ENCODE data around the gene MAST3.

MAST3 gene

DNA sequence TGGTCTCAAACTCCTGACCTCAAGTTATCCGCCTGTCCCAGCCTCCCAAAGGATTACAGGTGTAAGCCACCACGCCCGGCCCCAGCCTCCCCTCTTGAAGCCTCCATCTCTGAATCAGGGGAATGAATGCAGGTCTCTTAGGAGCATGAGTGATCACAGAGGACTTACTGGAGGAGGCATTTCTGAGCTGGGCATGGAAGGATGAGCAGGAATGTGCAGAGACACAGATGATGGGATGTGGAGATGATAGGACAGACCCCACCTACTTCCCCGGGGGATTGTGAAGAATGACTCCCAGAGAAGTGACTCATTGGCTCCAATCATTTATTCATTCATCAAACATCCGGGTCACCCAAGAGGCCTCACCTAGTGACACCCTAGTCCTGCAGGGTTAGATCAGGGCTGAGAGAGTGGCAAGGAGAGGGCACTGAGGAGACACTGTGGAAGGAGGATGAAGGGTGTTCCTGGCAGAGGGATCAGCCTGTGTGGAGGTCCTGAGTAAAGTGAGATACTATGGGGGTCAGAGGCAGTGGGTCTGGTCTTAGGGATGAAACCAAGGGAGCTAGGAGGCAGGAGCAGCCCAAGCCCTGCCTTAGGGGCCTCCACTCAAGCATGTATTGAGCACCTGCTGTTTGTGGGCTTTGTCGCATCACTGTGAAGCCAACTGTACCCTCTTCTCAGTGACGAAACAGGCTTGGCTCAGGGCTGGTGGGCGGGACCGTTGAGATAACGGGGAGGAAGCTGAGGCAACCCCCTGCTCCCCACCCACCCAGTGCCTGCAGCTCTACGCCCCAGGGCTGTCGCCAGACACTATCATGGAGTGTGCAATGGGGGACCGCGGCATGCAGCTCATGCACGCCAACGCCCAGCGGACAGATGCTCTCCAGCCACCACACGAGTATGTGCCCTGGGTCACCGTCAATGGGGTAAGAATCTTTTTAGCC lies 79.1 kb downstream of the MAST3 start:
- Histone ChIP-seq H2BK120ac (ENCODE audit: low read depth, low read length) (no peak overlapping the region), H3K14ac (ENCODE audit: low read length in 2 of 2) (no peak overlapping the region), H3K9ac (ENCODE audit: low read length) (no peak overlapping the region), H3K4me3 (ENCODE audit: insufficient read depth in 1 of 2, low read depth in 1 of 2, low read length in 2 of 2) (no peak overlapping the region), H2BK15ac (ENCODE audit: low read depth, poor library complexity, severe bottlenecking) (no peak overlapping the region), H4K8ac (ENCODE audit: low read length) (no peak overlapping the region), H3K4me2 (ENCODE audit: low read length, poor library complexity, severe bottlenecking) (no peak overlapping the region), H2AK5ac (ENCODE audit: low read length, severe bottlenecking) (no peak overlapping the region), H4K91ac (ENCODE audit: low read length) (no peak overlapping the region), H3K36me3 (ENCODE audit: control insufficient read depth in 1 of 2, insufficient read depth in 2 of 2, low read depth in 1 of 2, low read length in 2 of 2) (peaks cover 6 to 21% of the 10 kb centered on the region in 2 experiments), H2BK12ac (ENCODE audit: low read length in 2 of 2) (no peak overlapping the region), H3K27ac (ENCODE audit: low read length, poor library complexity, severe bottlenecking) (no peak overlapping the region), H3K18ac (ENCODE audit: low read depth in 1 of 2, low read length in 2 of 2) (no peak overlapping the region), H2BK5ac (ENCODE audit: low read depth, low read length, poor library complexity, severe bottlenecking) (no peak overlapping the region), H3K27me3 (ENCODE audit: control insufficient read depth in 1 of 2, insufficient read depth in 1 of 2, low read length in 2 of 2) (peaks cover 0 to 7% of the 10 kb centered on the region in 2 experiments), H3K23ac (ENCODE audit: low read length in 2 of 2) (no peak overlapping the region), H3K4me1 (ENCODE audit: control insufficient read depth, insufficient read depth, low read depth, low read length) (peaks cover 16% of the 10 kb centered on the region), H3K9me3 (ENCODE audit: control insufficient read depth, low read length) (no peaks in the 10 kb centered on the region), H3K79me1 (replicated peaks; ENCODE audit: low read length, poor library complexity, severe bottlenecking) (no peaks in the 10 kb centered on the region), H3K4ac (ENCODE audit: low read depth in 1 of 2, low read length in 2 of 2) (no peak overlapping the region), H2AFZ (ENCODE audit: low read depth, low read length) (no peak overlapping the region)
- no peak for DNase-seq
- 94% methylated on average over 18 of the region's 19 CpGs for WGBS

- Histone ChIP-seq H3K9me3 (ENCODE audit: control insufficient read depth, low read length) (no peaks in the 10 kb centered on the region), H3K4me2 (ENCODE audit: low read length, poor library complexity, severe bottlenecking) (no peak overlapping the region), H2AFZ (ENCODE audit: low read depth, low read length) (no peak overlapping the region), H3K14ac (ENCODE audit: low read length in 2 of 2) (no peak overlapping the region), H2BK120ac (ENCODE audit: low read depth, low read length) (no peak overlapping the region), H2BK15ac (ENCODE audit: low read depth, poor library complexity, severe bottlenecking) (no peak overlapping the region), H3K27me3 (ENCODE audit: control insufficient read depth in 1 of 2, insufficient read depth in 1 of 2, low read length in 2 of 2) (peaks cover 0 to 6% of the 10 kb centered on the region in 2 experiments), H3K18ac (ENCODE audit: low read depth in 1 of 2, low read length in 2 of 2) (no peak overlapping the region), H4K8ac (ENCODE audit: low read length) (no peak overlapping the region), H3K36me3 (ENCODE audit: control insufficient read depth in 1 of 2, insufficient read depth in 2 of 2, low read depth in 1 of 2, low read length in 2 of 2) (peaks cover 0 to 21% of the 10 kb centered on the region in 2 experiments), H3K9ac (ENCODE audit: low read length) (no peak overlapping the region), H3K79me1 (replicated peaks; ENCODE audit: low read length, poor library complexity, severe bottlenecking) (no peaks in the 10 kb centered on the region), H2AK5ac (ENCODE audit: low read length, severe bottlenecking) (no peak overlapping the region), H3K23ac (ENCODE audit: low read length in 2 of 2) (no peak overlapping the region), H2BK12ac (ENCODE audit: low read length in 2 of 2) (no peak overlapping the region), H3K4ac (ENCODE audit: low read depth in 1 of 2, low read length in 2 of 2) (no peak overlapping the region), H3K4me1 (ENCODE audit: control insufficient read depth, insufficient read depth, low read depth, low read length) (peaks cover 3% of the 10 kb centered on the region), H2BK5ac (ENCODE audit: low read depth, low read length, poor library complexity, severe bottlenecking) (no peak overlapping the region), H4K91ac (ENCODE audit: low read length) (no peak overlapping the region), H3K27ac (ENCODE audit: low read length, poor library complexity, severe bottlenecking) (no peak overlapping the region), H3K4me3 (ENCODE audit: insufficient read depth in 1 of 2, low read depth in 1 of 2, low read length in 2 of 2) (no peak overlapping the region)
- DNase-seq = no peak
- 87% methylated on average over 2 of the region's 5 CpGs for WGBS
Observed at GRCh38 chr19:18179957-18180356, 82.4 kb downstream of the MAST3 start.

GRCh38 chr19:18183529-18183928 lies 86.0 kb downstream of the MAST3 start:
- Histone ChIP-seq H2AFZ (ENCODE audit: low read depth, low read length) (no peak overlapping the region), H3K4me2 (ENCODE audit: low read length, poor library complexity, severe bottlenecking) (no peak overlapping the region)

DNA sequence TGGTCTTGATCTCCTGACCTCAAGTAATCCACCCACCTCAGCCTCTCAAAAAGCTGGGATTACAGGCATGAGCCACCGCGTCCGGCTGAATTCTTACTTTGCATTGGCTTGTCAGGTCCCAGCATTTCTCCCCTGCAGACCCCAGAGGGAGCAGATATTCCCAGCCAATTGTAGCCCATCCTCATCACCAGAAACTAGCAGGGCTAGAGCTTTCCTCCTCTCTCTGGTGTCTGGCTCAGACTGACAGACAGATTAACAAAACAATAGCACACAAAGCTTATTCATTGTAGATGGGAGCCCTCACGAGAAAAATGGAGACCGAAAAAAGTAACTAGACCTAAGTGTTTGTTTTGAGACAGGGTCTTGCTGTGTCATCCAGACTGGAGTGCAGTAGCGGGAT lies 88.0 kb downstream of the MAST3 start:
- Histone ChIP-seq H3K18ac (ENCODE audit: low read depth in 1 of 2, low read length in 2 of 2) (no peak overlapping the region), H3K14ac (ENCODE audit: low read length in 2 of 2) (no peak overlapping the region), H3K4ac (ENCODE audit: low read depth in 1 of 2, low read length in 2 of 2) (no peak overlapping the region), H2AFZ (ENCODE audit: low read depth, low read length) (no peak overlapping the region), H4K8ac (ENCODE audit: low read length) (no peak overlapping the region), H3K4me2 (ENCODE audit: low read length, poor library complexity, severe bottlenecking) (no peak overlapping the region), H2BK15ac (ENCODE audit: low read depth, poor library complexity, severe bottlenecking) (no peak overlapping the region), H4K91ac (ENCODE audit: low read length) (no peak overlapping the region), H3K4me3 (ENCODE audit: insufficient read depth in 1 of 2, low read depth in 1 of 2, low read length in 2 of 2) (no peak overlapping the region), H3K27ac (ENCODE audit: low read length, poor library complexity, severe bottlenecking) (no peak overlapping the region), H2BK5ac (ENCODE audit: low read depth, low read length, poor library complexity, severe bottlenecking) (no peak overlapping the region), H3K79me1 (replicated peaks; ENCODE audit: low read length, poor library complexity, severe bottlenecking) (no peaks in the 10 kb centered on the region), H2AK5ac (ENCODE audit: low read length, severe bottlenecking) (no peak overlapping the region), H3K36me3 (ENCODE audit: control insufficient read depth in 1 of 2, insufficient read depth in 2 of 2, low read depth in 1 of 2, low read length in 2 of 2) (no peaks in the 10 kb centered on the region), H3K9me3 (ENCODE audit: control insufficient read depth, low read length) (no peaks in the 10 kb centered on the region), H3K27me3 (ENCODE audit: control insufficient read depth in 1 of 2, insufficient read depth in 1 of 2, low read length in 2 of 2) (no peaks in the 10 kb centered on the region), H3K4me1 (ENCODE audit: control insufficient read depth, insufficient read depth, low read depth, low read length) (no peaks in the 10 kb centered on the region), H2BK12ac (ENCODE audit: low read length in 2 of 2) (no peak overlapping the region), H2BK120ac (ENCODE audit: low read depth, low read length) (no peak overlapping the region), H3K9ac (ENCODE audit: low read length) (no peak overlapping the region), H3K23ac (ENCODE audit: low read length in 2 of 2) (no peak overlapping the region)
- WGBS = 53% methylated on average over 6 of the region's 6 CpGs
- no peak for DNase-seq

More at GRCh38 chr19:18183529-18183928, 86.0 kb downstream of the MAST3 start:
- H3K4me3 ChIP-seq (ENCODE audit: insufficient read depth in 1 of 2, low read depth in 1 of 2, low read length in 2 of 2) = no peak overlapping the region
- H3K4me1 ChIP-seq (ENCODE audit: control insufficient read depth, insufficient read depth, low read depth, low read length) = no peaks in the 10 kb centered on the region
- no peak overlapping the region for H2BK12ac ChIP-seq (ENCODE audit: low read length in 2 of 2)
- H3K9me3 ChIP-seq (ENCODE audit: control insufficient read depth, low read length) = no peaks in the 10 kb centered on the region
- no peak overlapping the region for H2BK15ac ChIP-seq (ENCODE audit: low read depth, poor library complexity, severe bottlenecking)
- H4K91ac ChIP-seq (ENCODE audit: low read length) = no peak overlapping the region
- no peak overlapping the region for H4K8ac ChIP-seq (ENCODE audit: low read length)
- H3K18ac ChIP-seq (ENCODE audit: low read depth in 1 of 2, low read length in 2 of 2) = no peak overlapping the region
- H3K9ac ChIP-seq (ENCODE audit: low read length) = no peak overlapping the region
- no peak overlapping the region for H2AK5ac ChIP-seq (ENCODE audit: low read length, severe bottlenecking)
- H2BK120ac ChIP-seq (ENCODE audit: low read depth, low read length) = no peak overlapping the region
- no peaks in the 10 kb centered on the region for H3K79me1 ChIP-seq (replicated peaks; ENCODE audit: low read length, poor library complexity, severe bottlenecking)
- no peak for DNase-seq
- no peak overlapping the region for H3K23ac ChIP-seq (ENCODE audit: low read length in 2 of 2)
- no peak overlapping the region for H2BK5ac ChIP-seq (ENCODE audit: low read depth, low read length, poor library complexity, severe bottlenecking)
- H3K14ac ChIP-seq (ENCODE audit: low read length in 2 of 2) = no peak overlapping the region
- peaks cover 0 to 4% of the 10 kb centered on the region in 2 experiments for H3K36me3 ChIP-seq (ENCODE audit: control insufficient read depth in 1 of 2, insufficient read depth in 2 of 2, low read depth in 1 of 2, low read length in 2 of 2)
- no peaks in the 10 kb centered on the region for H3K27me3 ChIP-seq (ENCODE audit: control insufficient read depth in 1 of 2, insufficient read depth in 1 of 2, low read length in 2 of 2)
- no peak overlapping the region for H3K27ac ChIP-seq (ENCODE audit: low read length, poor library complexity, severe bottlenecking)
- no peak overlapping the region for H3K4ac ChIP-seq (ENCODE audit: low read depth in 1 of 2, low read length in 2 of 2)

Measured in mesenchymal stem cell (in vitro differentiated cells and primary cell).